Eye (tissue), 1 donor: Measurements from ENCODE around the gene LPCAT3.
A peak's percentile ranks its signal among the peaks of the same experiment; 100 is the strongest.

ENCODE experiments used
- DNase-seq: peaks from one replicate; pipeline ENCODE4 v3.0.0-alpha.2; 2015

LPCAT3 gene

GRCh38 chr12:6963016-6963731 lies 55.1 kb downstream of the LPCAT3 start:
- peak; percentile 33 for DNase-seq

DNA sequence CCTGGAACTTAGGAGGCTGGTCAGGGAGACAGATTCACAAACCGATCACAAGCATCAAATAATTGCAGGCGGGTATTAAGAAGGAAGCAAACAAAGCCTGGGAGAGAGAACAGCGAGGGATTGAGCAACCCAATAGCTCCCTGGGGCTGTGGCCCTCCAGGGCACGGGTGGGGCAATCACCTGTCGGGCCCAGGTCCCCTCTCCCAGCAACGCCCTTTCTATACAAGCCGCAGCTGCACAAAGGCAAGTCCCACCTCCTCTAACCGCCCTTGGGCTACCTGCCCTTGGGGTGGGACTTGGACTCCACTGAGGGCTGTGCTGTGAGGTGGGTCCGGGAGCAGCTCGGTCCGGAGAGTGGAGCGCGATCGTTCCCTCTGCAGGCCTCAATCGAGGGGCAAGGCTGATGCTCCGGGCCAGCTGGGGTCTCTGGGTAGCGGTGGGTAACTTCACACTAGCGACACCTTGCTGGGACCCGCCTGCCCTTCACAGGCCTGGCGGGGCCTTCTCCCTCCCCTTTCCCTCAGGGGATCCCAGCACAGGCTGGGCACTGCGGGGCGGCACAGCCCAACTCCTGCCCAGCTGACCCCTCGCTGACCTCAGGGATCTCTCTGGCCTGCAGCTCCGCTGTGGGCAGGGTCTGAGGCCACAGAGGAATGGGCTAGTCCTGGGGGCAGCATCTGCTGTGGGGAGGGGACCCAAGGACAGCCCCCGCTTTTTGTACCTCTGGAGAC lies 55.8 kb downstream of the LPCAT3 start:
- DNase-seq, result no peak

GRCh38 chr12:6961695-6962284 lies 56.5 kb downstream of the LPCAT3 start:
- DNase-seq, result peak; percentile 80

- no peak for DNase-seq
Measured at GRCh38 chr12:6961278-6961694, 57.0 kb downstream of the LPCAT3 start.

- no peak for DNase-seq
Measured at GRCh38 chr12:6960593-6961277, 57.5 kb downstream of the LPCAT3 start.

DNA sequence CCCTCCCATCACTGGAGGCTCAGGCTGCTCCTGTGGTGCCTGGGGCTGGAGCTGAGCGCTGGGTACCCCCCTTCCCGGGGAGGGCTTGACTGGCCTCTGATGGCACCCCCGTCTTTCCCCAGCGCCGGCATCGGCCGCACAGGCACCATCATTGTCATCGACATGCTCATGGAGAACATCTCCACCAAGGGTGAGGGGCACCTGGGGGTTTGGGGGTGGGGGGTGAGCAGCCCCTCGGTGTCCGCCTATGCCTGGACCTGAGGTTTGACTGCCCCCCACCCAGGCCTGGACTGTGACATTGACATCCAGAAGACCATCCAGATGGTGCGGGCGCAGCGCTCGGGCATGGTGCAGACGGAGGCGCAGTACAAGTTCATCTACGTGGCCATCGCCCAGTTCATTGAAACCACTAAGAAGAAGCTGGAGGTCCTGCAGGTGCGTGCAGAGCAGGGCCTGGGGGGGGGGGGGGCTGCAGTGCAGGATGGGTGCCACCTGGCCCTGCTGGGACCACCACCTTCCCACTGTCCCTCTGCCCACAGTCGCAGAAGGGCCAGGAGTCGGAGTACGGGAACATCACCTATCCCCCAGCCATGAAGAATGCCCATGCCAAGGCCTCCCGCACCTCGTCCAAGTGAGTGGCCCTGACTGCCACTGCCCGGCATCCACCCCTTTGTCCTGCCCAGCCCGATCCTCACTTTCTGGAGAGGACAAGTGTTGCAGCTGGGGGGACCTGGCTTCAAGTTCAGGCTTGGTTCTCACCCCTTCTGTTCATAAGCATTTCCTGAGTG lies 58.3 kb downstream of the LPCAT3 start:
- DNase-seq, result no peak

DNA sequence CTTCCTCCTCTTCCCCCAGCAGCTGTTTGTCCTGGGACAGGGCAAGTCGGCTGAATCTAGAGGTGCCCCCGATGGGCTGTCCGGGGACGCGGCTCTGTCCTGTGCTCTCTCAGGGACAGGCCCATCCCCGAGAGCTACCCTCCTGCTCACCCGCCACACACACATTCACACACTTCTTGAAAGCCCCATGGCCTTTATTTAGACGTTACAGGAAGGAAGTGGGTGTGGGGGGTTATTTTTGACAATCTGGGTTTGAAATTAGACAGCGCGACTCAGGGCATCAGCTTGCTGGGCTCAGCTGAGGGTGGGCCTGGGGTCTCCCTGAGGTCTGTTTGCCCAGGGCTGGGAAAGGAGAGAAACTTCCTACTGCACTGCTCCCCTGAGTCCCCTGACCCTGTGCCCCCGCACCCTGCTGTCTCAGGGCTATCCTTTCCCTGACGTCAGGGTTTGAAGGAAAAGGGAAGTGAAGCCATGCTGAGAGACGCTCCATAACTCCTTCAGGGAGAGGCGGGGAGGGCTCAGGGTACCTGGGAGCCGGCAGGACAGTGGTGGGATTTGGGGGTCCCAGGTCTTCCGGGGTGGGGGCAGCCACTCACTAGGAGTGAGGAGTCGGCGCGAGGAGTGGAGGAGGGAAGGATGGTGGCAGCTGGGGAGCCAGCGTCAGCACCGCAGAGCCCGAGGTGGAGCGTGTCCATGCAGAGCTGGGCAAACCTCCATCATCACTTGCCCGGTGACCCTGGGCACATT lies 59.0 kb downstream of the LPCAT3 start:
- DNase-seq, result no peak

GRCh38 chr12:6958609-6959057 lies 59.6 kb downstream of the LPCAT3 start:
- DNase-seq, result no peak

DNA sequence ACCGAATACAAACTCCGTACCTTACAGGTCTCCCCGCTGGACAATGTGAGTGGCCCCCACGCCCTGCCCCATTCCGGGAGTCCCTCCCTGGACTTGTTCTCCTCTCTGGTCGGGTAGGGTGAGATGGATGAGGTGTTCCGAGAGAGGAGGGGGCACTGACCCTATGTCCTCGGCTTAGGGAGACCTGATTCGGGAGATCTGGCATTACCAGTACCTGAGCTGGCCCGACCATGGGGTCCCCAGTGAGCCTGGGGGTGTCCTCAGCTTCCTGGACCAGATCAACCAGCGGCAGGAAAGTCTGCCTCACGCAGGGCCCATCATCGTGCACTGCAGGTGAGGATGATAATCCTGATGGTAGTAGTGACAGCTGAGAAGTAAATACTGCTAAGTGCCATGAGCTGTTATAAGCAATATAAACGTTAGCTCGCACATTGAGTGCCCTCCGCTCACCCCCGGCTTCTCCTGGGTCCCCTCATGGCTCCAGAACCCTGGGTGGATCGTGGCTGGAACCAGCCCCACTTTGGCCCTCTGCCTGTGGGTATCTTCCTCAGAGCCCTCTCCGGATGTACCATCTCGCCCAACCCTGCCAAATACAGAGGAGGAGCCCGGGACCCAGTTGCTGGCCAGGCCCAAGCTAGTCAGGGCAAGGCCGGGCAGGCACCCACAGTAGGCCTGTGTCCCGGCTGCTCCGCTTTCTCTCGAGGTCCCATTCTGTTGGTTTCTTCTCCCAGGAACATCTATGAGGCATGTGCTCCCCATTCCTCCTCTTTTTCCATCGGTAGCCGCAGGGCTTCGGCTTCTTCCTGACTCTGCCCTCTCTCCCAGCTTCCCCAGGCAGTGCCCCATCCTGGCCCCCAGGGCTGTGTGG lies 60.3 kb downstream of the LPCAT3 start:
- no peak for DNase-seq

DNA sequence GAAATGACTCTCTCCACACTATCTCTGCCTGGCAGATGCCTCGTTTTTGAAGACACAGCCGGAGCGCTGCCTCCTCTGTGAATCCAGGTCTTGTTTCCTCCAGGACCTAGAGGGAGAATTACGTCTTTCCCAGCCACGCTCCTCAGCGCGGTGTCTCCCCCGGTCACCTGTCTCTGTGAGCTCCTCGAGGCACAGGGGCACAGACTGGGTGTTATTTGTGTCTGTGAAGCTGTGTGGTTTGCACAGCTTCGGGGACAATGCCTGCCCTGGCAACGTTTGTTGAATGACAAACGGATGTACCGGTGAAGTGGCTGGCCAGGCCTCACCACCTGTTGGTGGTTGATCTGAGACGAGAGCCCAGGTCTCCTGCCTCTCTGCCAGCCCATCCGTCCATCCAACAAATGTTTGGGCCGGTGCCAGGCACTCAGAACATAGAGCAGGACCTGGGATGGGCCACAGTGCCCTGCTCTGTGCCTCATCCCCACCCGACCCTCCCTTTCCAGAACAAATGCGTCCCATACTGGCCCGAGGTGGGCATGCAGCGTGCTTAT lies 61.0 kb downstream of the LPCAT3 start:
- no peak for DNase-seq

GRCh38 chr12:6956021-6956727 lies 62.1 kb downstream of the LPCAT3 start:
- no peak for DNase-seq

DNA sequence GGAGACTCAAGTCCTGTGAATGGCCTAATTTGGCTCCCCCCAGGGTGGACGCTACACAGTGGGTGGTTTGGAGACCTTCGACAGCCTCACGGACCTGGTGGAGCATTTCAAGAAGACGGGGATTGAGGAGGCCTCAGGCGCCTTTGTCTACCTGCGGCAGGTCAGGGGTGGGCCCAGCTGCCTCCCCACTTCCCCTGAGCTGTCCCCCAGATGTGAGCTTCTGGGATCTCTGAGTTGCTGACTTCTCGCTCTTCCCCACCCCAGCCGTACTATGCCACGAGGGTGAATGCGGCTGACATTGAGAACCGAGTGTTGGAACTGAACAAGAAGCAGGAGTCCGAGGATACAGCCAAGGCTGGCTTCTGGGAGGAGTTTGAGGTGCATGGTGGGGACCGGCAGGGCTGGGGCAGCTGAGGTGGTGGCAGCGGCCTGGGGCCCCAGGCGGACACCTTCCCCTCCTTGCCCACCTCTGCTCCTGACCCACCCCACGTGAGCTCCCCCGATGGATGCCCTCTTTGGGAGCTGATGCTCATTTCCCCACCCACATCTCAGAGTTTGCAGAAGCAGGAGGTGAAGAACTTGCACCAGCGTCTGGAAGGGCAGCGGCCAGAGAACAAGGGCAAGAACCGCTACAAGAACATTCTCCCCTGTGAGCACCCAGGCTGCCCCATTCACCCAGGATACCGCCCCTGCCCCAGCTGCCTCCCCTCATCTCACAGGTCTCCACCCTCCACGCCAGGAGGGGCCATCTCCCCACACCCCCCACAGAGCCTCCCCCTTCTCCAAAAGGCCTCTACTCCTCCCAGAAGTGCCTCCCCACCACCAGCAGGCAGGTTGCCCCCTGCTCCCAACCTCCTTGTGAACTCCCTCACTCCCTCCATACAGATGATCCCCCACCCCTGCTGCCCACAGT lies 62.9 kb downstream of the LPCAT3 start:
- no peak for DNase-seq

DNA sequence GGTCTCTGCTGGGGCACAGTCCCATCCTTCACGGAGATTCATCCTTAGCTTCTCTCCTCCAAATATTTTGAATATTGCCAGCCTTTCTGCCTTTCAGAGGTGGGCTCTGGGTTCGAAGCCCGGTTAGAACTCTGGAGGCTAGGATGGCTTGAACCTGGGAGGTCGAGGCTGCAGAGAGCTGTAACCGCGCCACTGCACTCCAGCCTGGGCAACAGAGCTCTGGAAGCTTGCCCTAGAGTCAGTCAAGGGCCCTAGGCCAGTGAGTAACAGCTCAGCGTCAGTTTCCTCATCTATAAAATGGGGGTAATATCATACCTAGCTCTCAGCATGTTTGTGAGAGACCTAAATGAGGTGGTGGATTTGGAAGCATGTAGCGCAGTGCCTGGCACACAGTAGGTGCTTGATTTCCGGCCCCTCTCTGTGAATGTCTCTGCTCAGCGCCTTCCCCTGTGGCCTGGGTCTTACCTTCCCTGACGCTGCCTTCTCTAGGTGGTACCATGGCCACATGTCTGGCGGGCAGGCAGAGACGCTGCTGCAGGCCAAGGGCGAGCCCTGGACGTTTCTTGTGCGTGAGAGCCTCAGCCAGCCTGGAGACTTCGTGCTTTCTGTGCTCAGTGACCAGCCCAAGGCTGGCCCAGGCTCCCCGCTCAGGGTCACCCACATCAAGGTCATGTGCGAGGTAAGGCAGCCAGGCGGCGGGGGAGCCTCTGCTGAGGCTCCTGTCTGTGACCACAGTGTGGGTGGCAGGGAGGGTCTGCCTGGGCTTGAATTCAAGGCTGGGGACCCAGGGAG lies 63.8 kb downstream of the LPCAT3 start:
- no peak for DNase-seq

DNA sequence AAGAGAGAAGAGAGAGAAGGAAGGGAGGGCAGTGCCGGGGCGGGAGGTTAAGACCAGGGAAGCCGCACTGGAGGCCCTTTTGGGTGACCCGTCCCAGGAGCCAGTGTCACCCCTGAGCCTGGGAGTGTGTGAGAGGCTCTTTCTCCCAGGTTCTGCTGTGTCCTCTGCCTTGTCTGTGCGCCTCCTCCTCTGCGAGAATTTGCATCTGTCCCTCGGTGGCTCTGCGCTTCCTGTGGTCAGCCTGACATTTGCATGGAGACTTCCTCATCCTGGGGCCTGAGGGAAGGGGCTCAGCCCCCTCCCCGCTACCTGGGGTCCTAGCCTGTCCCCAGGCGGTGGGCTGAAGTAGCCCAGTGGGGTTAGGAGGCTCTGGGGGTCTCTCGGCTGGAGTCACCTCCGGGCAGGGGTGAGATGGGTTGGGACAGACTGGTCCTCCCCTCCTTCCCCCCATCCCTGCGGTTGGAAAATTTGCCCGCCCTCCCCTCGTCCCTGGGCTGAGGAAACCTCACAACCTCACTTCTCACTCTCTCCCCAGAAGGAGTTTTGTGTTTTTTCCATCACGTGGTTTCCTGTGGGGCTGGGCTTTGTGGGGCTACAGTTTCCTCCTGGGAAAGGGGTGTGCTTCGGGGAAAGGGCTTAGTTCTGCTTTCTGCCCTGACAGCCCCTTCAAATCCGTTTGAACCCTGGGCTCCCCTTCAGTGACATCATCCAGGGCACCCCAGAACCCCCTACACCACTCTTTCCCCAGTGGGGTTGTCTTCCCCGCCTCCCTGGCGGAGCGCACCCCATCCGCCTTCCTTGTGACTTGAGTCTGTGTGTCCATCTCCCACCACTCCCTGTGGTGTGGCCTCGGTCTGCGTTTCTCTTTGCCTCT lies 64.6 kb downstream of the LPCAT3 start:
- DNase-seq, result peak; percentile 62

- DNase-seq, result no peak
Measured at GRCh38 chr12:6952863-6953441, 65.3 kb downstream of the LPCAT3 start.

DNA sequence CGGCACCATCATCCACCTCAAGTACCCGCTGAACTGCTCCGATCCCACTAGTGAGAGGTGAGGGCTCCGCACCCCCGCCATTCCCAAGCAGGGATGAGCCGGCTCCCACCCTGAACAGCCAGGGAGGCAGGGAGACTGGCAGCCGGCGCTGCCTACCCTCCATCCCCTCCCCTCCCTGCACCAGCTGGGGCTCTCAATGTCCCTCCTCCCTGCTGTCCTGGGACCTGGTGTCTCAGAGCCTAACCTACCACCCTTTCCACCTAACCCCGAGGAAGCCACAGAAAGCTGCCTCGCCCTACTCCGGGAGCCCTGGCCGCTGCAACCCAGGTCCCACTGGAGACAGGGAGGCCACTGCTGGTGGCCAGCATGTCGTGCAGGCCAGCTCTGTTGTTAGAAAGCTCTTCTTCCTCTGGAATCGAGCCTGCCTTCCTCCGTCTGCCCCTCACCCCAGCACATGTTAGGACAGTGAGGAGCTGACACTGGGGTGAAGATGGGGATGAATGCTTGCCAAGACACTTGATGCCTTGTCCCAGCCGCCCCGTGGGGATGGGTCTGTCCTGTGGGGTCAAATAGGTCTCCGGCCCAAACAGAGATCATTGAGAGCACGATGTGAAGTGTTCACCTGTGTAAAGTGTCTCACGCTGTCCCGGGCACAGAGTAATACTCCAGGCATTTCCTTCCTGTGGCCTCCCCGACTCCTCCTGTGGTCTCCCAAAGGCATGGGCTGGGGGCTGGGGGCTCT lies 66.0 kb downstream of the LPCAT3 start:
- DNase-seq, result no peak
